ENCODE results near the gene OOSP1. TPM values are rescaled to one million over a fixed set of nuclear protein-coding genes. Genes with fewer than 3 reads are reported as not detected.

The OOSP1 gene
- polyA plus RNA-seq, 3 donors: not detected

- H2AFZ ChIP-seq (ENCODE audit: insufficient read depth, low read depth, low read length, poor library complexity, severe bottlenecking): no peak overlapping the region
- H3K36me3 Mint-ChIP-seq: no peaks in the 10 kb centered on the region
- H3K27me3 Mint-ChIP-seq (ENCODE audit: low read depth in 3 of 3): peaks cover 0 to 9% (median 3%) of the 10 kb centered on the region in 3 donors
- WGBS (ENCODE audit: insufficient coverage): 89% methylated on average over 3 of the region's 3 CpGs
- peaks cover 11% of the 10 kb centered on the region for H3K4me1 Mint-ChIP-seq
- no peak for DNase-seq
- H3K4me3 ChIP-seq (replicated peaks in 1 of 3; ENCODE audit: low read depth in 2 of 3, low read length in 3 of 3): no peak overlapping the region
- peaks cover 0 to 3% of the 10 kb centered on the region in 2 donors for H3K9me3 ChIP-seq (replicated peaks in 1 of 2; ENCODE audit: control insufficient read depth in 1 of 2, insufficient read depth in 1 of 2, low read length in 2 of 2)
- TF ChIP-seq CTCF (IDR thresholded peaks at IDR 0.05): no peak
- no peak overlapping the region for H3K4me3 Mint-ChIP-seq
- H3K9ac ChIP-seq (ENCODE audit: insufficient read depth, low read length, poor library complexity, severe bottlenecking): no peak overlapping the region
- H3K4me1 ChIP-seq (ENCODE audit: control insufficient read depth in 1 of 2, insufficient read depth in 2 of 2, low read length in 2 of 2): no peaks in the 10 kb centered on the region
- H3K27me3 ChIP-seq (ENCODE audit: control insufficient read depth in 2 of 2, insufficient read depth in 2 of 2, low read length in 2 of 2): no peaks in the 10 kb centered on the region
- H3K9me3 Mint-ChIP-seq: peaks cover 4 to 12% (median 10%) of the 10 kb centered on the region in 7 donors
- H3K27ac Mint-ChIP-seq: peak overlapping the region in 1 of 7 donors; percentile 35
- H3K4me2 ChIP-seq (replicated peaks; ENCODE audit: extremely low read depth, low read length, poor library complexity, severe bottlenecking): no peak overlapping the region
- no peaks in the 10 kb centered on the region for H4K20me1 ChIP-seq (ENCODE audit: insufficient read depth, low read length)
- H3K27ac ChIP-seq (ENCODE audit: low read depth in 1 of 2, low read length in 2 of 2): no peak overlapping the region
- intact Hi-C loops (cut with micrococcal nuclease): no loop called here
- H3K79me2 ChIP-seq (ENCODE audit: insufficient read depth, low read length): no peaks in the 10 kb centered on the region
- H3K36me3 ChIP-seq (replicated peaks in 1 of 2; ENCODE audit: control insufficient read depth in 1 of 2, insufficient read depth in 2 of 2, low read length in 2 of 2): no peaks in the 10 kb centered on the region
Observed at GRCh38 chr11:59938718-59939117, 486 bp downstream of the OOSP1 start.

GRCh38 chr11:59939482-59939881 is 1.2 kb downstream of the OOSP1 start:
- DNase-seq: no peak
- H3K36me3 ChIP-seq (replicated peaks in 1 of 2; ENCODE audit: control insufficient read depth in 1 of 2, insufficient read depth in 2 of 2, low read length in 2 of 2): no peaks in the 10 kb centered on the region
- Mint-ChIP-seq H3K4me1 (peaks cover 11% of the 10 kb centered on the region), H3K9me3 (peaks cover 6 to 12% (median 10%) of the 10 kb centered on the region in 7 donors), H3K4me3 (no peak overlapping the region), H3K27ac (peak overlapping the region in 1 of 7 donors; percentile 40), H3K36me3 (no peaks in the 10 kb centered on the region), H3K27me3 (ENCODE audit: low read depth in 3 of 3) (peaks cover 0 to 9% (median 3%) of the 10 kb centered on the region in 3 donors)
- no peak overlapping the region for H3K4me2 ChIP-seq (replicated peaks; ENCODE audit: extremely low read depth, low read length, poor library complexity, severe bottlenecking)
- H4K20me1 ChIP-seq (ENCODE audit: insufficient read depth, low read length): no peaks in the 10 kb centered on the region
- H3K27ac ChIP-seq (ENCODE audit: low read depth in 1 of 2, low read length in 2 of 2): no peak overlapping the region
- H3K27me3 ChIP-seq (ENCODE audit: control insufficient read depth in 2 of 2, insufficient read depth in 2 of 2, low read length in 2 of 2): no peaks in the 10 kb centered on the region
- H3K4me3 ChIP-seq (replicated peaks in 1 of 3; ENCODE audit: low read depth in 2 of 3, low read length in 3 of 3): no peak overlapping the region
- WGBS (ENCODE audit: insufficient coverage): 53% methylated on average over 2 of the region's 2 CpGs
- H3K79me2 ChIP-seq (ENCODE audit: insufficient read depth, low read length): no peaks in the 10 kb centered on the region
- TF ChIP-seq CTCF (IDR thresholded peaks at IDR 0.05): no peak
- peaks cover 0 to 6% of the 10 kb centered on the region in 2 donors for H3K9me3 ChIP-seq (replicated peaks in 1 of 2; ENCODE audit: control insufficient read depth in 1 of 2, insufficient read depth in 1 of 2, low read length in 2 of 2)
- no peak overlapping the region for H3K9ac ChIP-seq (ENCODE audit: insufficient read depth, low read length, poor library complexity, severe bottlenecking)
- no peak overlapping the region for H2AFZ ChIP-seq (ENCODE audit: insufficient read depth, low read depth, low read length, poor library complexity, severe bottlenecking)
- intact Hi-C loops (cut with micrococcal nuclease): no loop called here
- H3K4me1 ChIP-seq (ENCODE audit: control insufficient read depth in 1 of 2, insufficient read depth in 2 of 2, low read length in 2 of 2): no peaks in the 10 kb centered on the region

Measured in CD14-positive monocyte (primary cell).